Mucosa of rectum (tissue), 2 donors: Measurements from ENCODE around the gene OR2B2.
A peak's percentile ranks its signal among the peaks of the same experiment; 100 is the strongest.

Experiments used
- H3K27ac ChIP-seq, 2 donors: one replicate each; pipeline ENCODE4 v1.7.0; 2013; ENCODE audit warnings: inconsistent platforms in 2 of 2, low read depth in 2 of 2, low read length in 2 of 2
- H3K27me3 ChIP-seq, 2 donors: one replicate each; pipeline ENCODE4 v1.7.0; 2013; ENCODE audit warnings: low read length in 2 of 2; ENCODE audit not compliant: control insufficient read depth in 2 of 2, insufficient read depth in 2 of 2
- H3K36me3 ChIP-seq, 2 donors: one replicate each; pipeline ENCODE4 v1.7.0; 2013; ENCODE audit warnings: low read length in 2 of 2; ENCODE audit not compliant: control insufficient read depth in 2 of 2, insufficient read depth in 2 of 2
- H3K4me1 ChIP-seq, 2 donors: one replicate each; pipeline ENCODE4 v1.7.0; 2013; ENCODE audit warnings: low read length in 2 of 2, mild to moderate bottlenecking in 1 of 2; ENCODE audit not compliant: control insufficient read depth in 2 of 2, insufficient read depth in 2 of 2
- H3K4me3 ChIP-seq, 2 donors: one replicate each; pipeline ENCODE4 v1.7.0; 2013; ENCODE audit warnings: low read length in 2 of 2
- H3K9ac ChIP-seq, 2 donors: one replicate each; pipeline ENCODE4 v1.7.0; 2013; ENCODE audit warnings: low read length in 2 of 2, low read depth in 1 of 2, mild to moderate bottlenecking in 1 of 2
- H3K9me3 ChIP-seq, 2 donors: one replicate each; pipeline ENCODE4 v1.7.0; 2013; ENCODE audit warnings: low read length in 2 of 2; ENCODE audit not compliant: control insufficient read depth in 2 of 2
- donor health status: healthy.
- donor health status: Normal muscosa, but diverticular disease.

OR2B2 gene

GRCh38 chr6:27886073-27886472, 26.1 kb downstream of the OR2B2 start:
- no peak overlapping the region for H3K9ac ChIP-seq
- no peaks in the 10 kb centered on the region for H3K9me3 ChIP-seq
- H3K27ac ChIP-seq = no peak overlapping the region
- peaks cover 5 to 6% of the 10 kb centered on the region in 2 donors for H3K4me1 ChIP-seq
- peaks cover 0 to 3% of the 10 kb centered on the region in 2 donors for H3K27me3 ChIP-seq
- H3K36me3 ChIP-seq = no peaks in the 10 kb centered on the region
- H3K4me3 ChIP-seq = no peak overlapping the region

DNA sequence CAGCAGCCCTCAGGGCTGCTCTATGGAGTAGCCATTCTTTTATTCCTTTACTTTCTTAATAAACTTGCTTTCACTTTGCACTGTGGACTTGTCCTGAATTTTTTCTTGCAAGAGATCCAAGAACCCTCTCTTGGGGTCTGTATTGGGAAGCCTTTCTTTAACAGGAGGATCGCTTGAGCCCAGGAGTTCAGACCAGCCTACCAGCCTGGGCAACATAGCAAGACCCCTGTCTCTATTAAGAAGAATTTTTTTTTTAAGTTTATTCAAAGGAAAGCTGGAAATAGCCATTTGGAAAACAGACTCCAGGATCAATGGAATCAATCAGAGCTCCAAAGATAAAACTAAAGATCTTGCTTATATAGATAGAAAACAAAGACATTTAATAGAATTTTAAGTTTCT, 29.1 kb downstream of the OR2B2 start:
- Histone ChIP-seq H3K4me1 (no peaks in the 10 kb centered on the region), H3K4me3 (no peak overlapping the region), H3K27me3 (no peaks in the 10 kb centered on the region), H3K36me3 (no peaks in the 10 kb centered on the region), H3K27ac (no peak overlapping the region), H3K9me3 (no peaks in the 10 kb centered on the region), H3K9ac (no peak overlapping the region)

DNA sequence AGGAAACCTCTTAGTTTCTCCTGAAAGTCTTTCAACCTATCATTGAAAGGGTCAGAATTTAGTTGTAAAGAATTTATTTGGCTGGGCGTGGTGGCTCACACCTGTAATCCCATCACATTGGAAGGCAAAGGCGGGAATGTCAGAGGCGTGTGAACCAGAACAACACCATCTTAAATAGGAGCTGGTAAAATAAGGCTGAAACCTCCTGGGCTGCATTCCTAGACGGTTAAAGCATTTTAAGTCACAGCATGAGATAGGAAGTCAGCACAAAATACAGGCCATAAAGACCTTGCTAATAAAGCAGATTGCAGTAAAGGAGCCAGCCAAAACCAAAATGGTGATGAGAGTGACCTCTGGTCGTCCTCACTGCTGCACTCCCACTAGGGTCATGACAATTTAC, 29.6 kb downstream of the OR2B2 start:
- H3K27ac ChIP-seq = no peak overlapping the region
- H3K4me1 ChIP-seq = no peaks in the 10 kb centered on the region
- H3K36me3 ChIP-seq = no peaks in the 10 kb centered on the region
- H3K4me3 ChIP-seq = no peak overlapping the region
- H3K9me3 ChIP-seq = no peaks in the 10 kb centered on the region
- H3K9ac ChIP-seq = no peak overlapping the region
- H3K27me3 ChIP-seq = no peaks in the 10 kb centered on the region

GRCh38 chr6:27879837-27880236, 32.4 kb downstream of the OR2B2 start:
- H3K36me3 ChIP-seq = no peaks in the 10 kb centered on the region
- no peak overlapping the region for H3K4me3 ChIP-seq
- H3K9me3 ChIP-seq = no peaks in the 10 kb centered on the region
- H3K27ac ChIP-seq = no peak overlapping the region
- no peaks in the 10 kb centered on the region for H3K4me1 ChIP-seq
- no peaks in the 10 kb centered on the region for H3K27me3 ChIP-seq
- H3K9ac ChIP-seq = no peak overlapping the region

GRCh38 chr6:27874016-27874415, 38.2 kb downstream of the OR2B2 start:
- H3K36me3 ChIP-seq = no peaks in the 10 kb centered on the region
- H3K9ac ChIP-seq = no peak overlapping the region
- H3K9me3 ChIP-seq = no peaks in the 10 kb centered on the region
- peak overlapping the region; percentile 94 to 98 for H3K27ac ChIP-seq
- H3K27me3 ChIP-seq = no peaks in the 10 kb centered on the region
- peak overlapping the region in 1 of 2 donors; percentile 92 for H3K4me3 ChIP-seq
- H3K4me1 ChIP-seq = peaks cover 0 to 11% of the 10 kb centered on the region in 2 donors

GRCh38 chr6:27873021-27873940, 38.9 kb downstream of the OR2B2 start:
- peaks cover 0 to 11% of the 10 kb centered on the region in 2 donors for H3K4me1 ChIP-seq
- peak overlapping the region; percentile 94 to 98 for H3K27ac ChIP-seq
- H3K4me3 ChIP-seq = peak overlapping the region; percentile 75 to 92
- H3K9me3 ChIP-seq = no peaks in the 10 kb centered on the region
- H3K9ac ChIP-seq = peak overlapping the region; percentile 88 to 90
- H3K36me3 ChIP-seq = no peaks in the 10 kb centered on the region
- no peaks in the 10 kb centered on the region for H3K27me3 ChIP-seq

- H3K4me1 ChIP-seq = peaks cover 0 to 11% of the 10 kb centered on the region in 2 donors
- no peaks in the 10 kb centered on the region for H3K27me3 ChIP-seq
- H3K9me3 ChIP-seq = no peaks in the 10 kb centered on the region
- no peaks in the 10 kb centered on the region for H3K36me3 ChIP-seq
- peak overlapping the region; percentile 94 to 98 for H3K27ac ChIP-seq
- H3K4me3 ChIP-seq = peak overlapping the region; percentile 75 to 92
- peak overlapping the region; percentile 88 to 90 for H3K9ac ChIP-seq
Observed at GRCh38 chr6:27872642-27873020, 39.6 kb downstream of the OR2B2 start.

- Histone ChIP-seq H3K4me3 (peak overlapping the region; percentile 75 to 92), H3K4me1 (peaks cover 3 to 14% of the 10 kb centered on the region in 2 donors), H3K9ac (peak overlapping the region; percentile 88 to 90), H3K27me3 (no peaks in the 10 kb centered on the region), H3K27ac (peak overlapping the region; percentile 94 to 98), H3K36me3 (no peaks in the 10 kb centered on the region), H3K9me3 (no peaks in the 10 kb centered on the region)
Observed at GRCh38 chr6:27871924-27872638, 40.1 kb downstream of the OR2B2 start.

GRCh38 chr6:27870291-27870870, 41.8 kb downstream of the OR2B2 start:
- Histone ChIP-seq H3K4me3 (no peak overlapping the region), H3K27ac (no peak overlapping the region), H3K27me3 (no peaks in the 10 kb centered on the region), H3K4me1 (peaks cover 19 to 30% of the 10 kb centered on the region in 2 donors), H3K9ac (no peak overlapping the region), H3K9me3 (no peaks in the 10 kb centered on the region), H3K36me3 (no peaks in the 10 kb centered on the region)

DNA sequence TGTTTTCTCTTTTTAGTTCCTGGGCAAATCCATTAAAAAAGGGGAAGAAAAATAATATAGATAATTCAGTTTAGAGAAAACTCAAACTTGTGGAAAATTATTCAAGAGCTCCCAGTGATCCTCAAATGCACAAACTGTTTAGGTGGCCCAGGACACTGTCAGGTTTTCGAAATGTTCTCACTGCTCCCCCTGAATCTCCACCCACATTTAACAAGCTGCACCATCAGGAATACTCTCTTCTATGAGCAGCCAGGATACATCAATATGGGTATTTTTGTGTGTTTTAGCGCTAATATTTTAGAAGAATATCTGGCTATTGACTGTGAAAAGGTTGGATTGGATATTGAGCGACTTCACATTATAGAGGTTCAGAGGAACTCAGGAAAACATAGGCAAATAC, 43.9 kb downstream of the OR2B2 start:
- Histone ChIP-seq H3K27me3 (no peaks in the 10 kb centered on the region), H3K36me3 (no peaks in the 10 kb centered on the region), H3K27ac (no peak overlapping the region), H3K9ac (no peak overlapping the region), H3K9me3 (no peaks in the 10 kb centered on the region), H3K4me3 (no peak overlapping the region), H3K4me1 (peaks cover 26 to 32% of the 10 kb centered on the region in 2 donors)
